Mononuclear cell (primary cell): ENCODE data around the gene BAHD1. TPM values are rescaled to one million over a fixed set of nuclear protein-coding genes. Genes with fewer than 3 reads are reported as not detected.
A peak's percentile ranks its signal among the peaks of the same experiment; 100 is the strongest.

ENCODE experiments used
- H3K27me3 ChIP-seq: 2 replicates; pipeline ENCODE4 v1.6.0; 2011; ENCODE audit warnings: low read length, control low read depth; ENCODE audit not compliant: insufficient read depth
- H3K4me1 ChIP-seq: 2 replicates; pipeline ENCODE4 v1.5.1; 2011; ENCODE audit warnings: mild to moderate bottlenecking, low read length, control low read depth; ENCODE audit not compliant: insufficient read depth
- H3K4me3 ChIP-seq: 2 replicates; pipeline ENCODE4 v1.5.1; 2011; ENCODE audit warnings: mild to moderate bottlenecking, low read length, moderate library complexity
- H3K9me3 ChIP-seq: 2 replicates; pipeline ENCODE4 v1.5.1; 2011; ENCODE audit warnings: low read depth, mild to moderate bottlenecking, control low read depth, low read length
- total RNA-seq: library from RNA; depleted of rRNA; stranded (reverse); fragments of >200 nt; gene quantifications from one replicate; pipeline ENCODE4 v1.2.3, GENCODE V29; 2012

Gene BAHD1
- total RNA-seq, 1 donor = 13.9 TPM

- H3K4me1 ChIP-seq = peaks cover 23% of the 10 kb centered on the region
- peak overlapping the region; percentile 27 for H3K4me3 ChIP-seq
- H3K9me3 ChIP-seq = no peaks in the 10 kb centered on the region
- H3K27me3 ChIP-seq = peaks cover 53% of the 10 kb centered on the region
Observed at GRCh38 chr15:40511093-40511471, 70.3 kb downstream of the BAHD1 start.

GRCh38 chr15:40511472-40512133 lies 70.8 kb downstream of the BAHD1 start:
- Histone ChIP-seq H3K4me3 (peak overlapping the region; percentile 27), H3K9me3 (no peaks in the 10 kb centered on the region), H3K27me3 (peaks cover 53% of the 10 kb centered on the region), H3K4me1 (peaks cover 23% of the 10 kb centered on the region)

- Histone ChIP-seq H3K4me3 (no peak overlapping the region), H3K9me3 (no peaks in the 10 kb centered on the region), H3K27me3 (peaks cover 44% of the 10 kb centered on the region), H3K4me1 (peaks cover 16% of the 10 kb centered on the region)
Observed at GRCh38 chr15:40512440-40512839, 71.7 kb downstream of the BAHD1 start.

GRCh38 chr15:40513609-40514008 lies 72.9 kb downstream of the BAHD1 start:
- Histone ChIP-seq H3K4me3 (no peak overlapping the region), H3K9me3 (no peaks in the 10 kb centered on the region), H3K4me1 (peaks cover 16% of the 10 kb centered on the region), H3K27me3 (peaks cover 33% of the 10 kb centered on the region)

GRCh38 chr15:40516322-40516721 lies 75.6 kb downstream of the BAHD1 start:
- Histone ChIP-seq H3K9me3 (no peaks in the 10 kb centered on the region), H3K4me3 (no peak overlapping the region), H3K27me3 (peaks cover 14% of the 10 kb centered on the region), H3K4me1 (peaks cover 12% of the 10 kb centered on the region)

Other genes with a start within 250 kb of the BAHD1 start
- 0.42 TPM for gene PAK6, start 201.9 kb upstream of the BAHD1 start, total RNA-seq
- gene ANKRD63, start 157.9 kb upstream of the BAHD1 start, total RNA-seq = not detected
- 61.7 TPM for gene PLCB2, start 133.0 kb upstream of the BAHD1 start, total RNA-seq
- 28.1 TPM for gene INAFM2, start 117.3 kb upstream of the BAHD1 start, total RNA-seq
- gene CCDC9B, start 100.0 kb upstream of the BAHD1 start, total RNA-seq = 0.63 TPM
- not detected for gene PHGR1, start 89.9 kb upstream of the BAHD1 start, total RNA-seq
- gene DISP2, start 82.7 kb upstream of the BAHD1 start, total RNA-seq = under 0.01 TPM
- 7.1 TPM for gene KNSTRN, start 58.2 kb upstream of the BAHD1 start, total RNA-seq
- 12.7 TPM for gene IVD, start 35.2 kb upstream of the BAHD1 start, total RNA-seq
- 3.9 TPM for gene CHST14, start 30.0 kb downstream of the BAHD1 start, total RNA-seq
- 12.9 TPM for gene CCDC32, start 124.1 kb downstream of the BAHD1 start, total RNA-seq
- 17.4 TPM for gene RPUSD2, start 128.3 kb downstream of the BAHD1 start, total RNA-seq
- gene KNL1, start 153.3 kb downstream of the BAHD1 start, total RNA-seq = 3.3 TPM